ENCODE data around the gene RPE65. TPM values are rescaled to one million over a fixed set of nuclear protein-coding genes. Genes with fewer than 3 reads are reported as not detected.
"Not testable (repeated sequence)": the region's sequence is repeated elsewhere in the genome, so short reads cannot be mapped to it uniquely, and the experiment has no call there.

The RPE65 gene
- total RNA-seq, 3 donors from 2014 or later: not detected

DNA sequence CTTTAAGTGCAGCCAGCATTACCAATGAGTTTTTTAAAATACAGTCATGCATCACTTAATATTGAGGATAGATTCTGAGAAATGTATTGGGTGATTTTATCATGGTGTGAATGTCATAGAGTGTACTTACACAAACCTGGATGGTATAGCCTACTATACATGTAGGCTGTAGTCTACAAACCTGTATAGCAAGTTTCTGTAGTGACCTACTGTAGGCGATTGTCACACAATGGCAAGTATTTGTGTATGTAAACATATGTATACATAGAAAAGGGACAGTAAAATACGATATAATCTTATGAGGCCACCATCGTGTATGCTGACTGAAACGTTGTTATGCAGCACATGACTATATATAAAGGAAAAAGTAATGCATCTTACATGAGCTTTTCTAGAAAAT lies 48.2 kb downstream of the RPE65 start:
- H3K36me3 ChIP-seq (ENCODE audit: low read depth): no peaks in the 10 kb centered on the region
- no peak overlapping the region for H3K4me3 ChIP-seq
- intact Hi-C loops (cut with DNase I, micrococcal nuclease): no loop called here
- H3K9me3 ChIP-seq: no peaks in the 10 kb centered on the region
- no peak for DNase-seq
- H3K4me1 ChIP-seq (ENCODE audit: low read depth): no peaks in the 10 kb centered on the region
- ATAC-seq: no peak
- TF ChIP-seq, protein P1, sequence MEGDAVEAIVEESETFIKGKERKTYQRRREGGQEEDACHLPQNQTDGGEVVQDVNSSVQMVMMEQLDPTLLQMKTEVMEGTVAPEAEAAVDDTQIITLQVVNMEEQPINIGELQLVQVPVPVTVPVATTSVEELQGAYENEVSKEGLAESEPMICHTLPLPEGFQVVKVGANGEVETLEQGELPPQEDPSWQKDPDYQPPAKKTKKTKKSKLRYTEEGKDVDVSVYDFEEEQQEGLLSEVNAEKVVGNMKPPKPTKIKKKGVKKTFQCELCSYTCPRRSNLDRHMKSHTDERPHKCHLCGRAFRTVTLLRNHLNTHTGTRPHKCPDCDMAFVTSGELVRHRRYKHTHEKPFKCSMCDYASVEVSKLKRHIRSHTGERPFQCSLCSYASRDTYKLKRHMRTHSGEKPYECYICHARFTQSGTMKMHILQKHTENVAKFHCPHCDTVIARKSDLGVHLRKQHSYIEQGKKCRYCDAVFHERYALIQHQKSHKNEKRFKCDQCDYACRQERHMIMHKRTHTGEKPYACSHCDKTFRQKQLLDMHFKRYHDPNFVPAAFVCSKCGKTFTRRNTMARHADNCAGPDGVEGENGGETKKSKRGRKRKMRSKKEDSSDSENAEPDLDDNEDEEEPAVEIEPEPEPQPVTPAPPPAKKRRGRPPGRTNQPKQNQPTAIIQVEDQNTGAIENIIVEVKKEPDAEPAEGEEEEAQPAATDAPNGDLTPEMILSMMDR (IDR thresholded peaks at IDR 0.05): no peak

DNA sequence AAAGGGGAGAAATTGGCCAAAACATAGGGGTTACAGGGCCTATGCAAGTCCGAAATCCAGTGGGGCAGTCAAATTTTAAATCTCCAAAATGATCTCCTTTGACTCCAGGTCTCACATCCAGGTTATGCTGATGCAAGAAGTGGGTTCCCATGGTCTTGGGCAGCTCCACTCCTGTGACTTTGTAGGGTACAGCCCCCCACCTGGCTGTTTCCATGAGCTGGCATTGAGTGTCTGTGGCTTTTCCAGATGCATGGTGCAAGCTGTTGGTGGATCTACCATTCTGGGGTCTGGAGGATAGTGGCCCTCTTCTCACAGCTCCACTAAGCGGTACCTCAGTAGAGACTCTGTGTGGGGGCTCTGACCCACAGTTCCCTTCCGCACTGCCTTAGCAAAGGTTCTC lies 54.2 kb downstream of the RPE65 start:
- DNase-seq; H3K9me3 ChIP-seq; ATAC-seq; H3K4me3 ChIP-seq; H3K36me3 ChIP-seq (ENCODE audit: low read depth); H3K4me1 ChIP-seq (ENCODE audit: low read depth); intact Hi-C loops (cut with DNase I, micrococcal nuclease): not testable (repeated sequence)

DNA sequence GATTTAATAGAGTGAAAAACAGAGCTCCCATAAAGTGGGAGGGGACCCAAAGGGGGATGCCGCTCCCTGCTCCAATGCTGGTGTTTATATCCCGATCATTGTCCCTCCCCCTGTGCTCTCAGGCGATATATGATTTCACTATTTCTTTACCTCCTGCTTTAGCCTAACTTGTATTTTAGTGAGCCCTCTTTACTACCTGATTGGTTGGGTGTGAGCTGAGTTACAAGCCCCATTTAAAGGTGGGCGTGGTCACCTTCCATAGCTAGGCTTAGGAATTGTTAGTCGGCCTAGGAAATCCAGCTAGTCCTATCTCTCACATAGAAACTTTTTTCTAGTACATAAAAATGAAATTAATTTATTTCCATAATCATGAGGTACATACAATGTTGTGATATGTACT lies 57.3 kb downstream of the RPE65 start:
- H3K9me3 ChIP-seq; H3K4me3 ChIP-seq; intact Hi-C loops (cut with DNase I, micrococcal nuclease); DNase-seq; H3K4me1 ChIP-seq (ENCODE audit: low read depth); H3K36me3 ChIP-seq (ENCODE audit: low read depth); ATAC-seq: not testable (repeated sequence)

DNA sequence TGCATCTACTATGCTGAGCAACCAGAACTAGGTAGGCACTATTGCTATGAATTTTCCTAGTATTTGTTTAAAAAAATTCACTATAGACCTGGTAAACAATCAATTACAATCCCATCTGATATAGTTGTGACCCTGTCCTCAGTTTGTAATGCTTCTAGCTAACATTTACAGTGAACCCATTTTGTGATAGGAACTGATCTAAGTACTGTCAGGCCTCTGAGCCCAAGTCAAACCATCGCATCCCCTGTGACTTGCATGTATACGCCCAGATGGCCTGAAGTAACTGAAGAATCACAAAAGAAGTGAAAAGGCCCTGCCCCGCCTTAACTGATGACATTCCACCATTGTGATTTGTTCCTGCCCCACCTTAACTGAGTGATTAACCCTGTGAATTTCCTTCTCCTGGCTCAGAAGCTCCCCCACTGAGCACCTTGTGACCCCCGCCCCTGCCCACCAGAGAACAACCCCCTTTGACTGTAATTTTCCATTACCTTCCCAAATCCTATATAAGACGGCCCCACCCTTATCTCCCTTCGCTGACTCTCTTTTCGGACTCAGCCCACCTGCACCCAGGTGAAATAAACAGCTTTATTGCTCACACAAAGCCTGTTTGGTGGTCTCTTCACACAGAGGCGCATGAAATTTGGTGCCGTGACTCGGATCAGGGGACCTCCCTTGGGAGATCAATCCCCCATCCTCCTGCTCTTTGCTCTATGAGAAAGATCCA lies 63.8 kb downstream of the RPE65 start:
- intact Hi-C loops (cut with DNase I, micrococcal nuclease); DNase-seq; H3K4me3 ChIP-seq; H3K9me3 ChIP-seq; ATAC-seq; H3K4me1 ChIP-seq (ENCODE audit: low read depth); H3K36me3 ChIP-seq (ENCODE audit: low read depth): not testable (repeated sequence)

DNA sequence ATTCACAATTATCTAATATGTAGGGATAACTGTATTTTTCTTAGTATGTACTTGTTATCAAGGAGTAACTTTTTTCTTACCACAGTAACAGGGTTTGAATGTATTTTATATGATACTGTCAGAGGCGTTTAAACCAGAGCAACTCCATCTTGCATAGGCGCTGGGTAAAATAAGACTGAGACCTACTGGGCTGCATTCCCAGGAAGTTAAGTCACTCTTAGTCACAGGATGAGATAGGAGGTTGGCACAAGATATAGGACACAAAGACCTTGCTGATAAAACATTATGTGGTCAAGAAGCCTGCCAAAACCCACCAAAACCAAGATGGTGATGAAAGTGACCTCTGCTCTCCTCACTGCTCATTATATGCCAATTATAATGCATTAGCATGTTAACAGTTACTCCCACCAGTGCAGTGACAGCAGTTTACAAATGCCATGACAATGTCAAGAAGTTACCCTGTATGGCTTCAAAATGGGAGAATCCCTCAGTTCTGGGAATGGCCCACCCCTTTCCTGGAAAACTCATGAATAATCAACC lies 64.8 kb downstream of the RPE65 start:
- H3K4me3 ChIP-seq: no peak overlapping the region
- TF ChIP-seq, protein P1 (IDR thresholded peaks at IDR 0.05): no peak
- H3K4me1 ChIP-seq (ENCODE audit: low read depth): no peaks in the 10 kb centered on the region
- ATAC-seq (no peak), DNase-seq (no peak)
- intact Hi-C loops (cut with DNase I, micrococcal nuclease): no loop called here
- H3K36me3 ChIP-seq (ENCODE audit: low read depth): no peaks in the 10 kb centered on the region
- no peaks in the 10 kb centered on the region for H3K9me3 ChIP-seq

DNA sequence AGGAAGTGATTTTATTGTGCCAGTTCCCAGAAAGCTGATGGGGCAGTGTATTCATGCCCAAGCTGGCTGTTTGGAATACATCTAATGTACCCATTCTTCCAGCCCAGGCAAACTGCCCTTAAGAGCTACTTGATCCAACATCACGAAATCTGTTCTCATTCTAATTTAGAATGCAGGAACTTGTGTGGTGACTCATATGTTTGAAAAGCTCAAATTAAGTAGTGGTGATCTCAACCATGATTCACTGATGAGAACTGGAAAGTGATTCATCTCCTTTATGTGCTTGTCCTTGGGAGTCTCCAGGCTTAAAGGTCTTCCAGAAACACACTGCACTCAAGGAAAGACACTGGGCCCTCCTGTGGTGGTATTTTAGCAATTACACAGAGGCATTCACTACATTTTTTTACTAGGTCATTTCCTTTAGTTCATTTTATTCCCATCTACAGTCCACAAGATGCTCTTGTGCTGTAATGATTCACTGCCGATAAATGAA lies 65.4 kb downstream of the RPE65 start:
- Histone ChIP-seq H3K4me3 (no peak overlapping the region), H3K36me3 (ENCODE audit: low read depth) (no peaks in the 10 kb centered on the region), H3K4me1 (ENCODE audit: low read depth) (no peaks in the 10 kb centered on the region), H3K9me3 (no peaks in the 10 kb centered on the region)
- TF ChIP-seq, protein P1 (IDR thresholded peaks at IDR 0.05): no peak
- intact Hi-C loops (cut with DNase I, micrococcal nuclease): no loop called here
- ATAC-seq: peak; percentile 95
- DNase-seq: peak in 1 of 3 donors; percentile 9

DNA sequence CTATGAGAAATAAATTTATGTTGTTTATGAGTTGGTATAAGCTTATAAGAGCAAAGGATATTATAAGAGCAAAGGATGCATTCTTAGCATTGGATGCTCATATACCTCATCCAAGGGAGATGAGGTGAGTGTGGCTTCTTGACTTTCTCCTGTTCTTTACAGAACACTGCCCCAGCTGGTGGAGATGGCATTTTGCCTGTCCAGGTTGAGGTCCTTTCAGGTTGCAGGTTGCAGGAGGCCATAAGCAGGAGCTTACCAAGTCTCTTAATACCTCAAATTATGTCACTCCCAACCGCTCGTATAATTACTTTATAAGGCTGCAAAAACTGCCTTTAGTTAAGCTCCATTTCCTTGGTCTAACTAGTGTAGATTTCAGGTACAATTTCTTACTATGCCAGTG lies 66.7 kb downstream of the RPE65 start:
- TF ChIP-seq, protein P1 (IDR thresholded peaks at IDR 0.05): no peak
- Histone ChIP-seq H3K36me3 (ENCODE audit: low read depth) (no peaks in the 10 kb centered on the region), H3K4me3 (no peak overlapping the region), H3K4me1 (ENCODE audit: low read depth) (no peaks in the 10 kb centered on the region), H3K9me3 (no peaks in the 10 kb centered on the region)
- intact Hi-C loops (cut with DNase I, micrococcal nuclease): no loop called here
- no peak for DNase-seq
- ATAC-seq: no peak

Measured in mucosa of descending colon (tissue), 3 donors.